Measurements from ENCODE around the gene CLASP1. TPM values are rescaled to one million over a fixed set of nuclear protein-coding genes. Genes with fewer than 3 reads are reported as not detected.
A peak's percentile ranks its signal among the peaks of the same experiment; 100 is the strongest.
"Not testable (repeated sequence)": the region's sequence is repeated elsewhere in the genome, so short reads cannot be mapped to it uniquely, and the experiment has no call there.

The CLASP1 gene
- total RNA-seq, 1 experiment from 2014 or later: 36.6 TPM

GRCh38 chr2:121374412-121375075 lies 274.7 kb downstream of the CLASP1 start:
- DNase-seq (ENCODE audit: low spot score): not testable (repeated sequence)

DNA sequence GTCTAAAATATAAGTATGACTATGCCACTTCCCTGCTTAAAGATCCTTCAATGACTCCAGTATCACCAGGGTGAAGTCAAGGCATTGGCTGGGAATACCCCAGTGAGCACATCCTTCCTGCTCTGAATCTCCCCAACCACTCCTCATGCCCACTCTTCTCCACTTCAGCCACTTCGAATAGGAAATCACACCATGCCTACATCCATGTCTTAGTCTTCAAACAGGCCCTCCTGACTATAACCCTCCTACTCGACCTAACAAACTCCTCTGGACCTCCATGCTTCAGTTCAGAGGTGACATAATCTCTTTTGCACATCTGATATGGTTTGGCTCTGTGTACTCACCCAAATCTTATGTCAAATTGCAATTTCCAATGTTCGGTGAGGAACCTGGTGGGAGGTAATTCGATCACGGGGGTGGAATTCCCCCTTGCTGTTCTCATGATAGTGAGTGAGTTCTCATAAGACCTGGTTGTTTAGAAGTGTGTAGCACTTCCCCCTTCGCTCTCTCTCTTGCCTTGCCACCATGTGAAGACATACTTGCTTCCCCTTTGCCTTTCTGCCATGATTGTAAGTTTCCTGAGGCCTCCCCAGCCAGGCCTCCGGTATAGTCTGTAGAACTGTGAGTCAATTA lies 276.4 kb downstream of the CLASP1 start:
- DNase-seq (ENCODE audit: low spot score): no peak

DNA sequence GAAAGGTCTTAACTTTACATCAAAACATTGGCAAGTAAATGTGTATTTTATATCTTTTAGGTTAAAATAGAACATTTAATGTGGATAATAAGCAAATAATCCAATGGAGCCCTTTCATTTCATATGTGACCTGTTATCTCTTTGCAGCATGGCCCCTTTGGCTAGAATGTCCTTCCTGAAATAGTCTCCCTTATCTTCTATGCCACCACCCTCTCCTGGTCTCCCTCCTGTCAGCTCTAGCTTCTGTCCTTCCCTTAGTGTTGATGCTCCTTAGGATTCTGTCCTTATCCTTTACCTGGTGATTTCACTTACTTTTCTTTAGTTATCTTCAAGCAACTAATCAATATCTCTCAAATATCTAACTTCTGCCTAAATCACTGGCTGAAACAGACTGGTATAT lies 277.2 kb downstream of the CLASP1 start:
- DNase-seq (ENCODE audit: low spot score): no peak

DNA sequence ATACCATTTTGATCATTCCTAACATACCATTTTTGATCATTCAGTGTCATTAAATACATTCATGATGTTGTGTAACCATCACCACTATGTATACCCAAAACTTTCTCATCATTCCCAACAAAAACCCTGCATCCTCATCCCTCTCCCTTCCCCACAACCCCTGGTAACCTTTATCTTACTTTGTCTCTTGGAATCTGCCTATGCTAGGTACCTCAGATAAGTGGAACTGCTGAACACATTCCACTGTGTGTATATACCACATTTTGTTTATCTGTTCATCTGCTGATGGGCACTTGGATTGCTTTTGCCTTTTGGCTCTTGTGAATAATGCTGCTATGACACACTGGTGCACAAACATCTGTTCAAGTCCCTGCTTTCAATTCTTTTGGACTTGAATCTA lies 280.4 kb downstream of the CLASP1 start:
- no peak for DNase-seq (ENCODE audit: low spot score)

GRCh38 chr2:121368155-121368554 lies 281.1 kb downstream of the CLASP1 start:
- DNase-seq (ENCODE audit: low spot score): no peak

- no peak for DNase-seq (ENCODE audit: low spot score)
Observed at GRCh38 chr2:121367246-121367900, 281.9 kb downstream of the CLASP1 start.

DNA sequence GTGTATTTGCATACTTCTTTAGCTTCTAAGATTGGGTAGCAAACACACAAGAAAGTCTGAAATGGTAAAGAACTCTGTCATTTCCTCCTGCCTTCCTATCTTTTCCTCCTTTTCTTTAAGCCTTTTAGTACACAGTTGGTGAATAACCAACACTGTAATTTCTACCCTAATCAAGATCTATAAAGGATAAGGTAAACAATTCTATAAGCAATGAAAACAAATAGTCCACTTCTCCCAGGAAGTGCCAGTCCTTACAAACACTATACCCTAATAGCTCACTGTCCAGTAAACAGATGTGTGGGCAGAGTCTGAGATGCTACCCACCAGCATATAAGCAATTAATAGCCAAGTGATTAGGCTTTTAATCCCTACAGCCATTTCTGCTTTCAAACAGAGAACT lies 283.2 kb downstream of the CLASP1 start:
- DNase-seq (ENCODE audit: low spot score): no peak

GRCh38 chr2:121365061-121365460 lies 284.2 kb downstream of the CLASP1 start:
- no peak for DNase-seq (ENCODE audit: low spot score)

DNA sequence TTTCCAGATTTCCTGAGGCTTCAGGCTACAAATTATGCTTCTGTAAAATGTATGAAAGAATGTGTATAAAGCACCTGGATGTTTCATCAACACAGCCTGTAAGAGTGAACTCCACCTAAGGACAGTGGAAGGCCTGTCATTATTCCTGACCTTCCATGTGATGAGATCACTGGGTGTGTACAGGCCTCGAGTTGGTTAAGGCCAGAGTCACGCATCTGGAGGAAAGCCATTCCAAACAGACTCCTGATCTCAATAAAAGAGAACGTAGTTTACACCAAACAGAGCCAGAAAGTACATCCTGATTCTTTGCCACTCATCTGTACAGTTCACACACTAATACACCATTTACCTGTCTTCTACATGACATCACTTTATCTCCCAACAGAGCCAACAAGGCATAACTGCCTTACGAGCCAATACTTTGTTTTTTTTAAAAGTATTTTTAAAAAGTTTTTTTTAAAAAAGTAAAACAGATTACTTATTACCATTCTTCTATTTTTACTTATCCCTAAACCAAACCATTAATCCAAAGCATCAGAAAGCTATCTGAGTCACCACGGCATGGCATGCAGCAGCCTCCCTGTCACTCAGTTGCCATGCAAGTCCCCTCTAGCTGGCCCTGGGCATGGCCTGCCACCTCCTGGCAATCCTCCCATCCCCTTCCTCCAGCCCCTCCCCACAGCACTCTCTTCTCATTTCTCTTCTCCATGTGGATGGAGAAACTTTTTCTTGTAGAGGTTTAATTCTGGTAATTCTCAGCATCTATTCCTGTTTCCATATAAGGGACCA lies 285.4 kb downstream of the CLASP1 start:
- DNase-seq (ENCODE audit: low spot score): peak; percentile 71

- DNase-seq (ENCODE audit: low spot score): no peak
Observed at GRCh38 chr2:121362774-121363173, 286.5 kb downstream of the CLASP1 start.

- no peak for DNase-seq (ENCODE audit: low spot score)
Observed at GRCh38 chr2:121362226-121362625, 287.0 kb downstream of the CLASP1 start.

DNA sequence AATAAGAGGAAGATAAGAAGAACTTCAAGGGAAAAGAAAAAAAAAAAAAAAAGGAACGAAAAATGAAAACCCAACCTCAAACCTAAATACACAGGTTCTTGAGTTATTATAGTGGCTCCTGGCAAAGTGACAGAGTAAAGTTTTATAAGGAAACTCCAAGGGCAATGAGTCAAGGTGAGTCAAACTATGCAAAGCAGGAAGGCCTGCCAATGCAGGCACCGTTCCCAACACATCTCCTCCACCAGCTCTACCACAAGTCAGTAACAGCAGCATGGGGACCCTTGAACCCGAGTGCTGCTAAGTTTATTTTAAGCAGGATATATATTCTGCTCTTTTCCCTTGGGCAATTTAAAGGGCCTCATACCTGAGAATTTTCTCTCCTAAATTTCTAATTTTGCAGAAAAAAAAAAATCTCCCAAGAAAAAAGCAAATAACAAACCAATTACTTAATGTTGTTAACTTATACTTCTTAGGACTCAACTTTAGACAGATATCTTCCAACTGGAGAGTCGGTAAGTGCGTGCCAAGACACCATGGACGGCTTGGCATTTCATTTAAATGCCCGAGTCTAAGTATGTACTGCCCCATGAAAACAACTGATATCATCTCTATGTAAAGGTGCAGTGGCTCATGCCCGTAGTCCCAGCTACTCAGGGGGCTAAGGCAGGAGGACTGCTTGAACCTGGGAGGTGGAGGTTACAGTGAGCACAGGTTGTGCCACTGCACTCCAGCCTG lies 288.5 kb downstream of the CLASP1 start:
- peak; percentile 93 for DNase-seq (ENCODE audit: low spot score)

GRCh38 chr2:121359716-121360565 lies 289.3 kb downstream of the CLASP1 start:
- no peak for DNase-seq (ENCODE audit: low spot score)

- DNase-seq (ENCODE audit: low spot score): no peak
Observed at GRCh38 chr2:121359170-121359569, 290.1 kb downstream of the CLASP1 start.

DNA sequence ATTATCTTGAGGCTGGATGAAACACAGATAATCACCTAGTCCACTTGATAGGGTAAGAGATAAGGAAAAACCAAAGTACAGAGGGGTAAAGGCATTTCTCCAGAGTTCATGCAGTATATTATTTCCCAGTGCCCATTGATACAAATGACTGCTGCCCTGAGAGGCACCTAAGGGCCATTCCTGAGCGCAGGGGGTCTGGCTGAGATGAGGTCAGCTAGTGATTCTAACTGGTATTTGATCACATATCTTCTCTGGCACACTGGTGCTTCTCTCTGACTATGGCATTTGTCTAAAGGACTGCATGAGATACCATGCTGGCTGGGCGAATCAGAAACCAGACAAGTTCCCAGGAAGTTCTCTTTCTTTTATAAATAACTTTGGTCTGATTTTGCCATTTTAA lies 291.0 kb downstream of the CLASP1 start:
- DNase-seq (ENCODE audit: low spot score): no peak

GRCh38 chr2:121356058-121356640 lies 293.1 kb downstream of the CLASP1 start:
- DNase-seq (ENCODE audit: low spot score): peak; percentile 74

DNA sequence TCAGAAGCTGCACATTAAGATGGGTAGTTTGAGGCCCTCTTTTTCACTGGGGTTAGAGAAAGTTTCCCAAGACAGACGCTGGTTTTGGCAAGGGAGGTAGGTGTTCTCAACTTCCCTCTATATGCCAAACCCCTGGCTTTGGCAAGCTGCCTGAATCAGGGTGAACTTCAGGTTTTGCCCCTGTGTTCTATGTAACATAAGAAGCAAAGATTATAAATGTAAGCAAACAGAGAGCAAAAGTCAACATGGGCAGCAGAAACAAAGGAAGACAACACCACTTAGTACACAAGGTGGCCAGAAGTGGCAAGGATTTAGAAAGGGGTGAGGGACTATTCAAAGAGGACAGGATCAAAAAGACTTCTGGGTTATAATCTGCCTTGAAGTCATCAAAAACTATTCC lies 293.8 kb downstream of the CLASP1 start:
- no peak for DNase-seq (ENCODE audit: low spot score)

DNA sequence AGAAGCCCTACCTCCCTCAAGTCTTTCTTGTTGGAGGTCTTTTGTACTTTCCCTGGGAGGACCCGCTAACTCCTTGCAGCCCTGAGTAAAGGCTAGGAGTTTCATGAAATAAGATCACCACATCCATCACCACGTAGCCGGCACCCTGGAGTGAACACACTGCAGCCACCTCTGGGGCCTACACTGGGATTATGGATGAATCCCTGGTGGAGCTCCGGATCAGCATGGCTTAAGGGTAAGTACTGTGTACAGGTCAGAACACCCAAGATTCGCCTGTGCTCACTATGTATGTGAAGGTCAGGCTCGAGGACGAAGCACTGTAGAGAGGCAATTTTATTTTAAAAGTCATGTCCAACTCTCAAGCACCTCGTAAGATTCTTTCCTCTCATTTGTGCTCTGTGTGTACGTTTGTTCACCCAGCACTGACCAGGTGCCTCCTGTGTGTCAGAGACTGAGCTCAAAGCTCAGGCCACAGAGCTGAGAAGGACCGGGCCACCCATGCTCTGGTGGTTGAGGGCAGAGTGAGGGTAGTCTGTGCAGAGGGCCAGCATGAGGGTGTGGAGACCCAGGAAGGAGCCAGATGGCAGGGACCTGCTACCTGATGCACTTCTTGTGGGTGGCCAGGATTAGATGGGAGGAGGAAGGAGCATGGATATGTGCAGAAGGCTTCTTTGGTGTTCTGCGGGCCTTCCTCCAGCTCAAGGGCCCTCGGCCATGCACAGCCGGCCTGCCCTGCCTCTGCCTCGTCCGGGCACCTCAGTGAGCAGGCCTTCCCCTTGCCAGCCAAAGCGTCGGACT lies 297.5 kb downstream of the CLASP1 start:
- no peak for DNase-seq (ENCODE audit: low spot score)

GRCh38 chr2:121350890-121351289 lies 298.4 kb downstream of the CLASP1 start:
- no peak for DNase-seq (ENCODE audit: low spot score)

DNA sequence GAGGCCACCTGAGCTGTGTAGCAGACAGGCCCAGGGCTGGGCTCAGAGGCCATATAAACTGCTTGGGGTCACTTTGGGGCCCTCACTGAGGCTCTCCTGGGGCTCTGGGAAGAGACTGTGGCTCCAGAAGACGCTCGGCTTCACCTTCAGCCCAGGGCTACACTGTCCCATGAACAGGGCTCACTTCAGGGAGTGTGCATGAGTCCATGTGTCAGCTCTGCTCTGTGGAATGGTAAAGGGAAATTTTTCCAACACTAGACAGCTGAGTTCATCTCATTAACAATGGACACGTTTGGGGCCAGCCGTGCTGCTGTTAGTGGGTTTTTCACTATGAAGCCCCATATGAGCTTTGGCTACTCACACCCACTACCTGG lies 298.9 kb downstream of the CLASP1 start:
- DNase-seq (ENCODE audit: low spot score): no peak

All from A172 (cell line).